SK-N-SH (cell line): Measurements from ENCODE around the gene ATP5F1D. TPM values are rescaled to one million over a fixed set of nuclear protein-coding genes. Genes with fewer than 3 reads are reported as not detected.

Experiments used
- CTCF ChIA-PET: fragments of 300-600, 350-600 bp; formaldehyde crosslinking; extraction: SDS; loops from one replicate; lab custom pipeline; 2021; lab: Yijun Ruan, JAX
- POLR2A ChIA-PET: fragments of 350-600 bp; sonication (Branson Sonifier 250); formaldehyde crosslinking; extraction: SDS; loops from one replicate; lab custom pipeline; 2020; ENCODE audit warnings: antibody characterized with exemption, inconsistent platforms; lab: Yijun Ruan, JAX
- DNase-seq: peaks from one replicate; pipeline ENCODE4 v3.0.0; 2012
- H2AFZ ChIP-seq: fragments of 200-600 bp; sonication (generic); 2 replicates; pipeline ENCODE4 v1.8.1; 2016; ENCODE audit warnings: antibody characterized with exemption, mild to moderate bottlenecking, low read depth
- H3F3A ChIP-seq: fragments of 200-600 bp; sonication (generic); replicated peaks from 2 replicates; pipeline ENCODE3; 2016; ENCODE audit warnings: antibody characterized with exemption, mild to moderate bottlenecking; ENCODE audit not compliant: insufficient read depth
- H3K27ac ChIP-seq, 2 experiments: fragments of 200-500 bp in 1 of 2; fragments of 200-600 bp in 1 of 2; sonication (Bioruptor generic) in 1 of 2; sonication (generic), shearing (Covaris generic) in 1 of 2; 2 replicates each; pipeline versions ENCODE4 v1.5.1 to v1.6.1; 2014 to 2016; ENCODE audit warnings: low read depth in 2 of 2, inconsistent platforms in 1 of 2, low read length in 1 of 2, mild to moderate bottlenecking in 1 of 2, mixed read lengths in 1 of 2
- H3K27me3 ChIP-seq: fragments of 200-600 bp; sonication (generic), shearing (Covaris generic); 2 replicates; pipeline ENCODE4 v1.6.1; 2016; ENCODE audit warnings: mixed run types; ENCODE audit not compliant: insufficient read depth
- H3K36me3 ChIP-seq, 2 experiments: fragments of 200-500 bp in 1 of 2; fragments of 200-600 bp in 1 of 2; sonication (Bioruptor generic) in 1 of 2; sonication (generic) in 1 of 2; replicated peaks in 1 of 2; 2 replicates each; pipeline versions ENCODE3 to v1.5.1; 2014 to 2016; ENCODE audit warnings: low read length in 1 of 2, mild to moderate bottlenecking in 1 of 2; ENCODE audit not compliant: insufficient read depth in 2 of 2, control insufficient read depth in 1 of 2
- H3K4me1 ChIP-seq, 2 experiments: fragments of 200-500 bp in 1 of 2; fragments of 200-600 bp in 1 of 2; sonication (Bioruptor generic) in 1 of 2; sonication (generic), shearing (Covaris generic) in 1 of 2; 2 replicates each; pipeline versions ENCODE4 v1.5.1 to v1.6.1; 2014 to 2016; ENCODE audit warnings: low read depth in 1 of 2, low read length in 1 of 2, mixed run types in 1 of 2; ENCODE audit not compliant: insufficient read depth in 2 of 2, control insufficient read depth in 1 of 2
- H3K4me2 ChIP-seq: fragments of 200-600 bp; sonication (generic), shearing (Covaris generic); 2 replicates; pipeline ENCODE4 v1.6.1; 2017; ENCODE audit warnings: mixed run types
- H3K4me3 ChIP-seq, 2 experiments: fragments of 200-500 bp in 1 of 2; fragments of 200-600 bp in 1 of 2; sonication (Bioruptor generic) in 1 of 2; sonication (generic), shearing (Covaris generic) in 1 of 2; 2 replicates each; pipeline versions ENCODE4 v1.5.1 to v1.8.1; 2014 to 2016; ENCODE audit warnings: low read depth in 2 of 2, inconsistent platforms in 1 of 2, low read length in 1 of 2, mild to moderate bottlenecking in 1 of 2, mixed read lengths in 1 of 2, moderate library complexity in 1 of 2
- H3K79me2 ChIP-seq: fragments of 200-600 bp; sonication (generic); 2 replicates; pipeline ENCODE4 v1.8.1; 2017; ENCODE audit warnings: mild to moderate bottlenecking; ENCODE audit not compliant: insufficient read depth
- H3K9ac ChIP-seq: fragments of 200-600 bp; sonication (generic); 2 replicates; pipeline ENCODE4 v1.6.1; 2017; ENCODE audit warnings: mixed run types
- H3K9me2 ChIP-seq: fragments of 200-600 bp; sonication (generic); 2 replicates; pipeline ENCODE4 v1.6.1; 2017; ENCODE audit warnings: mixed run types
- H3K9me3 ChIP-seq: fragments of 200-600 bp; sonication (generic); 2 replicates; pipeline ENCODE4 v1.6.1; 2017; ENCODE audit warnings: mixed run types, mild to moderate bottlenecking, moderate library complexity
- H4K20me1 ChIP-seq: fragments of 200-600 bp; sonication (generic); 2 replicates; pipeline ENCODE4 v1.6.1; 2017; ENCODE audit warnings: mild to moderate bottlenecking, mixed run types; ENCODE audit not compliant: insufficient read depth
- CHD2 ChIP-seq: fragments of 150-350 bp; IDR thresholded peaks from 2 replicates; pipeline ENCODE4 v1.6.1; 2018; ENCODE audit warnings: low read length; ENCODE audit not compliant: partially characterized antibody
- EP300 ChIP-seq, 2 experiments: IDR thresholded peaks; 2 replicates each; pipeline versions ENCODE4 v1.4.0 to v1.6.1; 2012; ENCODE audit warnings: borderline replicate concordance in 1 of 2, low read depth in 1 of 2, low read length in 1 of 2
- EZH2phosphoT487 ChIP-seq: fragments of 200-600 bp; sonication (generic); IDR thresholded peaks from 2 replicates; pipeline ENCODE4 v1.6.1; 2017; ENCODE audit warnings: low read depth, mixed run types, mild to moderate bottlenecking, antibody characterized with exemption, moderate library complexity, borderline replicate concordance
- GABPA ChIP-seq: IDR thresholded peaks from 2 replicates; pipeline ENCODE4 v1.4.0; 2012; ENCODE audit warnings: low read depth, mild to moderate bottlenecking
- GATA2 ChIP-seq: sonication (generic); formaldehyde crosslinking; IDR thresholded peaks from 2 replicates; pipeline ENCODE4 v1.5.0; 2020; ENCODE audit warnings: mild to moderate bottlenecking, missing genetic modification reagents
- JUND ChIP-seq: IDR thresholded peaks from 2 replicates; pipeline ENCODE4 v1.4.0; 2012
- MEF2A ChIP-seq: IDR thresholded peaks from 2 replicates; pipeline ENCODE4 v1.4.0; 2012; ENCODE audit warnings: low read depth, borderline replicate concordance
- MXI1 ChIP-seq: IDR thresholded peaks from 2 replicates; pipeline ENCODE4 v1.6.1; 2012; ENCODE audit warnings: mild to moderate bottlenecking, low read depth, low read length, improper control_type of control experiment
- POLR2AphosphoS5 ChIP-seq: IDR thresholded peaks from 2 replicates; pipeline ENCODE4 v1.6.1; 2012; ENCODE audit warnings: low read depth, low read length
- TAF1 ChIP-seq: IDR thresholded peaks from 2 replicates; pipeline ENCODE4 v1.6.1; 2012; ENCODE audit warnings: low read depth, mild to moderate bottlenecking, low read length, moderate library complexity, borderline replicate concordance
- WGBS: methylation state at CpG from one replicate; pipeline ENCODE4 v1.1.6; 2017; ENCODE audit warnings: low lambda C conversion rate; 5-methylcytosine and 5-hydroxymethylcytosine counted together
- polyA plus RNA-seq, 3 experiments: library from polyadenylated mRNA; depleted of rRNA; stranded (reverse); fragments of >200 nt; gene quantifications; 2 replicates each; pipeline ENCODE4 v1.2.3, GENCODE V29; 2012
- TF ChIP-seq, protein P1 (sequence below): fragments of 150-350 bp; IDR thresholded peaks from 2 replicates; pipeline ENCODE4 v1.6.1; 2017; ENCODE audit warnings: antibody characterized with exemption, low read length, low read depth, borderline replicate concordance
- TF ChIP-seq, protein P2 (sequence below): fragments of 150-350 bp; IDR thresholded peaks from 2 replicates; pipeline ENCODE4 v1.6.1; 2016; ENCODE audit warnings: mild to moderate bottlenecking, low read depth, low read length

Gene ATP5F1D
- polyA plus RNA-seq, 1 of the 3 experiments (the other 2 are of a cell fraction) = 226 TPM

- no peaks in the 10 kb centered on the region for H3K9me3 ChIP-seq
- H3K27ac ChIP-seq = peak overlapping the region; percentile 95 to 99
- TF ChIP-seq, protein P1, sequence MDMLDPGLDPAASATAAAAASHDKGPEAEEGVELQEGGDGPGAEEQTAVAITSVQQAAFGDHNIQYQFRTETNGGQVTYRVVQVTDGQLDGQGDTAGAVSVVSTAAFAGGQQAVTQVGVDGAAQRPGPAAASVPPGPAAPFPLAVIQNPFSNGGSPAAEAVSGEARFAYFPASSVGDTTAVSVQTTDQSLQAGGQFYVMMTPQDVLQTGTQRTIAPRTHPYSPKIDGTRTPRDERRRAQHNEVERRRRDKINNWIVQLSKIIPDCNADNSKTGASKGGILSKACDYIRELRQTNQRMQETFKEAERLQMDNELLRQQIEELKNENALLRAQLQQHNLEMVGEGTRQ = no peak
- TF ChIP-seq JUND (no peak), TAF1 (no peak), EP300 (IDR thresholded peaks at IDR 0.05; ENCODE audit: borderline replicate concordance in 1 of 2, low read depth in 1 of 2, low read length in 1 of 2) (0 out of 4 replicates have a peak, but pooled peaks of 1 of the 2 experiments have one; percentile 3), MXI1 (no peak; the same call in 1 of the 2 replicates), MEF2A (no peak), EZH2phosphoT487 (no peak), GABPA (no peak), CHD2 (peak; percentile 58), POLR2AphosphoS5 (no peak), GATA2 (CRISPR knock-in tag) (no peak)
- TF ChIP-seq, protein P2, sequence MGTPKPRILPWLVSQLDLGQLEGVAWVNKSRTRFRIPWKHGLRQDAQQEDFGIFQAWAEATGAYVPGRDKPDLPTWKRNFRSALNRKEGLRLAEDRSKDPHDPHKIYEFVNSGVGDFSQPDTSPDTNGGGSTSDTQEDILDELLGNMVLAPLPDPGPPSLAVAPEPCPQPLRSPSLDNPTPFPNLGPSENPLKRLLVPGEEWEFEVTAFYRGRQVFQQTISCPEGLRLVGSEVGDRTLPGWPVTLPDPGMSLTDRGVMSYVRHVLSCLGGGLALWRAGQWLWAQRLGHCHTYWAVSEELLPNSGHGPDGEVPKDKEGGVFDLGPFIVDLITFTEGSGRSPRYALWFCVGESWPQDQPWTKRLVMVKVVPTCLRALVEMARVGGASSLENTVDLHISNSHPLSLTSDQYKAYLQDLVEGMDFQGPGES = no peak
- H3K27me3 ChIP-seq = no peaks in the 10 kb centered on the region
- H2AFZ ChIP-seq = no peak overlapping the region
- H3K4me3 ChIP-seq = peak overlapping the region; percentile 79 to 86
- ChIA-PET CTCF (interaction anchor here (0.8 to 7.8 kb wide), 3 partner anchors 9 to 35 kb away, joined by 3 to 99 read pairs (median 13); no protein-coding TSS in a partner anchor), POLR2A (interaction anchor here (1.3 kb wide), 1 partner anchor 16 kb away, joined by 5 read pairs; no protein-coding TSS in a partner anchor)
- WGBS = under 1% methylated on average over 34 of the region's 90 CpGs
- peak; percentile 73 for DNase-seq
- peaks cover 45% of the 10 kb centered on the region for H3F3A ChIP-seq
- H3K36me3 ChIP-seq = peaks cover 23 to 31% of the 10 kb centered on the region in 2 experiments
- H3K79me2 ChIP-seq = peaks cover 66% of the 10 kb centered on the region
- H3K4me2 ChIP-seq = peak overlapping the region; percentile 99
- peaks cover 37% of the 10 kb centered on the region for H4K20me1 ChIP-seq
- H3K4me1 ChIP-seq = peaks cover 23 to 30% of the 10 kb centered on the region in 2 experiments; a peak in 3 of 4 replicates
- peak overlapping the region; percentile 98 for H3K9ac ChIP-seq
- H3K9me2 ChIP-seq = no peaks in the 10 kb centered on the region
Measured at GRCh38 chr19:1250437-1251260, 9.1 kb downstream of the ATP5F1D start.
